Colon (tissue), 2 donors: ENCODE measurements around the gene SEMA4A.

Experiments used
- FAIRE-seq: peaks from 2 replicates; lab custom pipeline; 2012; peaks lifted over from hg19 to GRCh38; lab: Jason Lieb, UNC
- donor health status: control.
- donor health status: control.

SEMA4A gene

GRCh38 chr1:156135930-156136871 is 17.2 kb upstream of the SEMA4A start:
- FAIRE-seq, result no peak

- no peak for FAIRE-seq
Measured at GRCh38 chr1:156136970-156137483, 16.4 kb upstream of the SEMA4A start.

GRCh38 chr1:156138458-156138867 is 14.9 kb upstream of the SEMA4A start:
- FAIRE-seq, result no peak

- no peak for FAIRE-seq
Measured at GRCh38 chr1:156140879-156141707, 12.3 kb upstream of the SEMA4A start.

- FAIRE-seq, result no peak
Measured at GRCh38 chr1:156143765-156144489, 9.5 kb upstream of the SEMA4A start.

GRCh38 chr1:156144742-156145141 is 8.6 kb upstream of the SEMA4A start:
- FAIRE-seq, result no peak

GRCh38 chr1:156145650-156146019 is 7.8 kb upstream of the SEMA4A start:
- FAIRE-seq, result no peak

GRCh38 chr1:156146020-156146768 is 7.2 kb upstream of the SEMA4A start:
- no peak for FAIRE-seq

GRCh38 chr1:156146769-156147405 is 6.5 kb upstream of the SEMA4A start:
- no peak for FAIRE-seq

- FAIRE-seq, result no peak
Measured at GRCh38 chr1:156148216-156148615, 5.2 kb upstream of the SEMA4A start.

GRCh38 chr1:156149374-156150332 is 3.7 kb upstream of the SEMA4A start:
- no peak for FAIRE-seq

GRCh38 chr1:156150333-156151011 is 2.9 kb upstream of the SEMA4A start:
- FAIRE-seq, result no peak

- FAIRE-seq, result no peak
Measured at GRCh38 chr1:156151093-156151688, 2.2 kb upstream of the SEMA4A start.

GRCh38 chr1:156152628-156153027 is 757 bp upstream of the SEMA4A start:
- no peak for FAIRE-seq

GRCh38 chr1:156154317-156154749 is 948 bp downstream of the SEMA4A start:
- FAIRE-seq, result no peak

- FAIRE-seq, result no peak
Measured at GRCh38 chr1:156155756-156156510, 2.5 kb downstream of the SEMA4A start.

GRCh38 chr1:156157506-156157905 is 4.1 kb downstream of the SEMA4A start:
- no peak for FAIRE-seq

- FAIRE-seq, result no peak
Measured at GRCh38 chr1:156157966-156158365, 4.6 kb downstream of the SEMA4A start.
